HL-60 (cell line): ENCODE data around the gene AMMECR1.

Experiments
- CTCF ChIP-seq: IDR thresholded peaks from one replicate; pipeline ENCODE4 v1.5.1; 2011; ENCODE audit warnings: low read length, control low read depth, inconsistent platforms; ENCODE audit not compliant: insufficient read depth
- POLR2AphosphoS5 ChIP-seq: IDR thresholded peaks from 2 replicates; pipeline ENCODE4 v1.6.1; 2012; ENCODE audit warnings: low read depth
- REST ChIP-seq: IDR thresholded peaks from 2 replicates; pipeline ENCODE4 v1.6.1; 2012; ENCODE audit warnings: low read depth; ENCODE audit not compliant: insufficient replicate concordance

- TF ChIP-seq POLR2AphosphoS5 (no peak), CTCF (no peak), REST (no peak)
These were observed 89.4 kb downstream of the AMMECR1 start for GRCh38 chrX:110228453-110228852.
